Kidney epithelial cell (primary cell): ENCODE data around the gene ERICH6. TPM values are rescaled to one million over a fixed set of nuclear protein-coding genes. Genes with fewer than 3 reads are reported as not detected.

Source experiments
- DNase-seq: peaks from one replicate; pipeline ENCODE4 v3.0.0-alpha.2; 2010; ENCODE audit warnings: low read depth
- H3K27me3 ChIP-seq: 2 replicates; pipeline ENCODE4 v1.6.0; 2011; ENCODE audit warnings: low read length; ENCODE audit not compliant: control insufficient read depth, insufficient read depth
- H3K36me3 ChIP-seq: 2 replicates; pipeline ENCODE4 v1.5.1; 2011; ENCODE audit warnings: low read length; ENCODE audit not compliant: control insufficient read depth, insufficient read depth
- H3K4me3 ChIP-seq: 2 replicates; pipeline ENCODE4 v1.5.1; 2011; ENCODE audit warnings: low read depth, mild to moderate bottlenecking, control low read depth, low read length
- CTCF ChIP-seq: IDR thresholded peaks from 2 replicates; pipeline ENCODE4 v1.5.1; 2011; ENCODE audit warnings: mild to moderate bottlenecking, moderate library complexity, low read length, control low read depth, inconsistent platforms; ENCODE audit not compliant: insufficient read depth, poor library complexity, severe bottlenecking
- total RNA-seq: library from RNA; depleted of rRNA; stranded (reverse); fragments of >200 nt; gene quantifications from 2 replicates; pipeline ENCODE4 v1.2.3, GENCODE V29; 2015

ERICH6 gene
- total RNA-seq, 1 donor from 2014 or later, result not detected

GRCh38 chr3:150663461-150663860 lies 40.3 kb downstream of the ERICH6 start:
- Histone ChIP-seq H3K27me3 (no peaks in the 10 kb centered on the region), H3K36me3 (no peaks in the 10 kb centered on the region), H3K4me3 (no peak overlapping the region)
- DNase-seq, result no peak
- no peak for TF ChIP-seq CTCF

- no peak for DNase-seq
- no peak overlapping the region for H3K4me3 ChIP-seq
- TF ChIP-seq CTCF, result no peak
- no peaks in the 10 kb centered on the region for H3K27me3 ChIP-seq
- H3K36me3 ChIP-seq, result no peaks in the 10 kb centered on the region
These were observed 41.1 kb downstream of the ERICH6 start for GRCh38 chr3:150662410-150663200.

- DNase-seq, result no peak
- TF ChIP-seq CTCF, result no peak
- H3K27me3 ChIP-seq, result no peaks in the 10 kb centered on the region
These were observed 47.4 kb downstream of the ERICH6 start for GRCh38 chr3:150656316-150656715.

GRCh38 chr3:150653110-150653561 lies 50.6 kb downstream of the ERICH6 start:
- TF ChIP-seq CTCF, result no peak
- H3K36me3 ChIP-seq, result no peaks in the 10 kb centered on the region
- peak; percentile 5 for DNase-seq
- H3K4me3 ChIP-seq, result no peak overlapping the region
- no peaks in the 10 kb centered on the region for H3K27me3 ChIP-seq

More at GRCh38 chr3:150656316-150656715, 47.4 kb downstream of the ERICH6 start:
- Histone ChIP-seq H3K36me3 (no peaks in the 10 kb centered on the region), H3K4me3 (no peak overlapping the region)

- no peak overlapping the region for H3K4me3 ChIP-seq
- no peak for DNase-seq
- no peak for TF ChIP-seq CTCF
- no peaks in the 10 kb centered on the region for H3K27me3 ChIP-seq
- H3K36me3 ChIP-seq, result no peaks in the 10 kb centered on the region
These were observed 63.5 kb downstream of the ERICH6 start for GRCh38 chr3:150640256-150640655.

- Histone ChIP-seq H3K4me3 (no peak overlapping the region), H3K36me3 (no peaks in the 10 kb centered on the region), H3K27me3 (no peaks in the 10 kb centered on the region)
- DNase-seq, result no peak
- TF ChIP-seq CTCF, result no peak
These were observed 64.5 kb downstream of the ERICH6 start for GRCh38 chr3:150639262-150639661.
